NCI-H1694 treated with DMSO at 0.1 percent for 48 hours (cell line): ENCODE data around the gene DOCK11.

Source experiments
- DNase-seq: peaks from one replicate; lab custom pipeline; 2025; lab: John Stamatoyannopoulos, UW

Gene DOCK11

GRCh38 chrX:118530219-118530911 lies 34.8 kb downstream of the DOCK11 start:
- no peak for DNase-seq

- no peak for DNase-seq
Measured at GRCh38 chrX:118534716-118535493, 39.3 kb downstream of the DOCK11 start.

- no peak for DNase-seq
Measured at GRCh38 chrX:118536204-118536603, 40.6 kb downstream of the DOCK11 start.

GRCh38 chrX:118536687-118537461 lies 41.3 kb downstream of the DOCK11 start:
- peak; percentile 20 for DNase-seq

- no peak for DNase-seq
Measured at GRCh38 chrX:118538386-118538785, 42.8 kb downstream of the DOCK11 start.

GRCh38 chrX:118540342-118540741 lies 44.7 kb downstream of the DOCK11 start:
- DNase-seq, result no peak

- no peak for DNase-seq
Measured at GRCh38 chrX:118541482-118541881, 45.9 kb downstream of the DOCK11 start.

GRCh38 chrX:118545510-118545909 lies 49.9 kb downstream of the DOCK11 start:
- no peak for DNase-seq

- no peak for DNase-seq
Measured at GRCh38 chrX:118548841-118549240, 53.2 kb downstream of the DOCK11 start.

- DNase-seq, result no peak
Measured at GRCh38 chrX:118550792-118551191, 55.2 kb downstream of the DOCK11 start.

- no peak for DNase-seq
Measured at GRCh38 chrX:118551426-118551825, 55.8 kb downstream of the DOCK11 start.

- no peak for DNase-seq
Measured at GRCh38 chrX:118552121-118552900, 56.7 kb downstream of the DOCK11 start.

- DNase-seq, result no peak
Measured at GRCh38 chrX:118553042-118553710, 57.6 kb downstream of the DOCK11 start.

GRCh38 chrX:118554511-118554910 lies 58.9 kb downstream of the DOCK11 start:
- no peak for DNase-seq

- no peak for DNase-seq
Measured at GRCh38 chrX:118558926-118559325, 63.3 kb downstream of the DOCK11 start.

GRCh38 chrX:118560489-118560888 lies 64.9 kb downstream of the DOCK11 start:
- no peak for DNase-seq

GRCh38 chrX:118562582-118563164 lies 67.1 kb downstream of the DOCK11 start:
- no peak for DNase-seq

GRCh38 chrX:118564498-118564897 lies 68.9 kb downstream of the DOCK11 start:
- DNase-seq, result no peak

GRCh38 chrX:118565853-118566252 lies 70.2 kb downstream of the DOCK11 start:
- DNase-seq, result no peak

GRCh38 chrX:118566359-118566758 lies 70.7 kb downstream of the DOCK11 start:
- DNase-seq, result no peak

- no peak for DNase-seq
Measured at GRCh38 chrX:118569676-118570075, 74.1 kb downstream of the DOCK11 start.
